GM18907 (cell line): ENCODE results near the gene PHKA2.
"Not testable (repeated sequence)": the region's sequence is repeated elsewhere in the genome, so short reads cannot be mapped to it uniquely, and the experiment has no call there.

Experiments used
- ATAC-seq: cut with Tn5 transposase; IDR thresholded peaks from one replicate; pipeline ENCODE4 v1.9.1; 2021; ENCODE audit warnings: mild to moderate bottlenecking, moderate library complexity; ENCODE audit not compliant: unreplicated experiment

The PHKA2 gene

GRCh38 chrX:18980262-18980661 lies 3.7 kb downstream of the PHKA2 start:
- not testable (repeated sequence) for ATAC-seq

- ATAC-seq: no peak
These were observed 8.9 kb downstream of the PHKA2 start for GRCh38 chrX:18974993-18975392.

- no peak for ATAC-seq
These were observed 10.3 kb downstream of the PHKA2 start for GRCh38 chrX:18973527-18974192.

GRCh38 chrX:18971506-18971905 lies 12.4 kb downstream of the PHKA2 start:
- ATAC-seq: no peak

GRCh38 chrX:18970465-18970864 lies 13.4 kb downstream of the PHKA2 start:
- ATAC-seq: no peak

- ATAC-seq: no peak
These were observed 17.3 kb downstream of the PHKA2 start for GRCh38 chrX:18966624-18967023.

- ATAC-seq: no peak
These were observed 19.0 kb downstream of the PHKA2 start for GRCh38 chrX:18964901-18965300.

- no peak for ATAC-seq
These were observed 19.9 kb downstream of the PHKA2 start for GRCh38 chrX:18964026-18964425.

GRCh38 chrX:18962329-18962728 lies 21.6 kb downstream of the PHKA2 start:
- ATAC-seq: no peak

GRCh38 chrX:18961686-18962085 lies 22.2 kb downstream of the PHKA2 start:
- no peak for ATAC-seq

- ATAC-seq: no peak
These were observed 27.4 kb downstream of the PHKA2 start for GRCh38 chrX:18956303-18957032.

GRCh38 chrX:18955676-18956075 lies 28.2 kb downstream of the PHKA2 start:
- ATAC-seq: no peak

GRCh38 chrX:18951032-18951431 lies 32.9 kb downstream of the PHKA2 start:
- no peak for ATAC-seq

GRCh38 chrX:18949944-18950301 lies 34.0 kb downstream of the PHKA2 start:
- ATAC-seq: no peak

GRCh38 chrX:18949291-18949943 lies 34.5 kb downstream of the PHKA2 start:
- no peak for ATAC-seq

- ATAC-seq: no peak
These were observed 37.3 kb downstream of the PHKA2 start for GRCh38 chrX:18946611-18947010.

GRCh38 chrX:18946157-18946556 lies 37.8 kb downstream of the PHKA2 start:
- ATAC-seq: no peak

- ATAC-seq: no peak
These were observed 38.4 kb downstream of the PHKA2 start for GRCh38 chrX:18945483-18945882.

GRCh38 chrX:18944482-18944881 lies 39.4 kb downstream of the PHKA2 start:
- no peak for ATAC-seq

GRCh38 chrX:18941896-18942295 lies 42.0 kb downstream of the PHKA2 start:
- ATAC-seq: no peak

- ATAC-seq: no peak
These were observed 45.2 kb downstream of the PHKA2 start for GRCh38 chrX:18938710-18939109.

GRCh38 chrX:18937173-18937572 lies 46.7 kb downstream of the PHKA2 start:
- ATAC-seq: no peak
